Measurements from ENCODE around the gene NAP1L5.

Gene NAP1L5

GRCh38 chr4:88697141-88697540 lies 488 bp downstream of the NAP1L5 start:
- no peaks in the 10 kb centered on the region for H3K9me3 ChIP-seq (ENCODE audit: control insufficient read depth, insufficient read depth, low read depth, low read length)
- no peaks in the 10 kb centered on the region for H3K4me1 ChIP-seq (ENCODE audit: control insufficient read depth, insufficient read depth, low read length)
- no peak for TF ChIP-seq BCL11A (tag by site-specific recombination; IDR thresholded peaks at IDR 0.05; ENCODE audit: low read depth)
- peak; percentile 55; the same call in 1 of the 2 replicates for TF ChIP-seq ZNF513 (tag by site-specific recombination; IDR thresholded peaks at IDR 0.05)
- CTCF ChIA-PET, result no interaction called here
- H3K36me3 ChIP-seq (ENCODE audit: control insufficient read depth in 2 of 2, insufficient read depth in 1 of 2, low read length in 2 of 2), result no peaks in the 10 kb centered on the region
- no peak overlapping the region for H3K27ac ChIP-seq (ENCODE audit: extremely low read depth, low read depth, low read length)
- POLR2A ChIA-PET, result no interaction called here
- no peak overlapping the region for H3K4me3 ChIP-seq (ENCODE audit: low read depth, low read length)

- H3K9me3 ChIP-seq (ENCODE audit: control insufficient read depth, insufficient read depth, low read depth, low read length), result no peaks in the 10 kb centered on the region
- ChIA-PET CTCF (no interaction called here), POLR2A (no interaction called here)
Measured at GRCh38 chr4:88696630-88697029, 999 bp downstream of the NAP1L5 start.

GRCh38 chr4:88693792-88694191 lies 3.8 kb downstream of the NAP1L5 start:
- no peaks in the 10 kb centered on the region for H3K36me3 ChIP-seq (ENCODE audit: control insufficient read depth in 2 of 2, insufficient read depth in 1 of 2, low read length in 2 of 2)
- no peak for TF ChIP-seq ZNF488 (tag by site-specific recombination; IDR thresholded peaks at IDR 0.05)
- no peak for TF ChIP-seq ZNF366 (tag by site-specific recombination; conservative IDR thresholded peaks at IDR 0.05)
- no peak for TF ChIP-seq MYNN (tag by site-specific recombination; IDR thresholded peaks at IDR 0.05; ENCODE audit: borderline replicate concordance)
- no peak for TF ChIP-seq KLF16 (tag by site-specific recombination; IDR thresholded peaks at IDR 0.05)
- TF ChIP-seq PRDM6 (tag by site-specific recombination; IDR thresholded peaks at IDR 0.05), result no peak
- no peak for TF ChIP-seq ZNF837 (tag by site-specific recombination; IDR thresholded peaks at IDR 0.05)
- TF ChIP-seq ZNF514 (tag by site-specific recombination; IDR thresholded peaks at IDR 0.05), result no peak
- TF ChIP-seq YY2 (tag by site-specific recombination; IDR thresholded peaks at IDR 0.05), result no peak
- CTCF ChIA-PET, result interaction anchor here (0.5 kb wide), 1 partner anchor 154 kb away, joined by 3 read pairs; no protein-coding TSS in a partner anchor
- no peak overlapping the region for H3K4me3 ChIP-seq (ENCODE audit: low read depth, low read length)
- no peaks in the 10 kb centered on the region for H3K4me1 ChIP-seq (ENCODE audit: control insufficient read depth, insufficient read depth, low read length)
- POLR2A ChIA-PET, result no interaction called here
- H3K27ac ChIP-seq (ENCODE audit: extremely low read depth, low read depth, low read length), result no peak overlapping the region
- H3K9me3 ChIP-seq (ENCODE audit: control insufficient read depth, insufficient read depth, low read depth, low read length), result no peaks in the 10 kb centered on the region

More at GRCh38 chr4:88696630-88697029, 999 bp downstream of the NAP1L5 start:
- Histone ChIP-seq H3K27ac (ENCODE audit: extremely low read depth, low read depth, low read length) (no peak overlapping the region), H3K36me3 (ENCODE audit: control insufficient read depth in 2 of 2, insufficient read depth in 1 of 2, low read length in 2 of 2) (no peaks in the 10 kb centered on the region), H3K4me3 (ENCODE audit: low read depth, low read length) (no peak overlapping the region), H3K4me1 (ENCODE audit: control insufficient read depth, insufficient read depth, low read length) (no peaks in the 10 kb centered on the region)
- TF ChIP-seq SCRT2 (tag by site-specific recombination; IDR thresholded peaks at IDR 0.05) (no peak), ZNF843 (tag by site-specific recombination; IDR thresholded peaks at IDR 0.05) (no peak), ZNF391 (tag by site-specific recombination; IDR thresholded peaks at IDR 0.05; ENCODE audit: borderline replicate concordance, low read depth) (no peak), ZNF2 (tag by site-specific recombination; IDR thresholded peaks at IDR 0.05) (no peak), ZNF292 (tag by site-specific recombination; IDR thresholded peaks at IDR 0.05; ENCODE audit: borderline replicate concordance, low read depth) (no peak), ZFP41 (tag by site-specific recombination; IDR thresholded peaks at IDR 0.05; ENCODE audit: borderline replicate concordance) (no peak), ZNF202 (tag by site-specific recombination; IDR thresholded peaks at IDR 0.05; ENCODE audit: borderline replicate concordance) (no peak), SETDB1 (IDR thresholded peaks at IDR 0.05; ENCODE audit: insufficient read length, low read length) (no peak), ZNF146 (tag by site-specific recombination; IDR thresholded peaks at IDR 0.05) (no peak), ZSCAN5A (tag by site-specific recombination; IDR thresholded peaks at IDR 0.05) (no peak), FEZF1 (tag by site-specific recombination; IDR thresholded peaks at IDR 0.05) (no peak), ZNF112 (tag by site-specific recombination; IDR thresholded peaks at IDR 0.05) (no peak), ZNF404 (tag by site-specific recombination; IDR thresholded peaks at IDR 0.05) (no peak), TCF7L2 (IDR thresholded peaks at IDR 0.05; ENCODE audit: borderline replicate concordance, low read depth, low read length) (no peak)
